ENCODE measurements around the gene ERCC3. TPM values are rescaled to one million over a fixed set of nuclear protein-coding genes. Genes with fewer than 3 reads are reported as not detected.

Gene ERCC3
- polyA plus RNA-seq = 10 to 100 TPM; 13.8 to 38.9 (median 17.9) TPM
- long read RNA-seq, donor 1 = 0 reads
- long read RNA-seq, donor 2, full-length matches to known transcripts = 5 of 5 reads
- long read RNA-seq, donor 2, partial matches to known transcripts = 0 of 5 reads
- long read RNA-seq, donor 2, other reads (novel, unspliced or antisense) = 0 of 5 reads
- long read RNA-seq, donor 3, full-length matches to known transcripts = 8 of 8 reads
- long read RNA-seq, donor 3, partial matches to known transcripts = 0 of 8 reads
- long read RNA-seq, donor 3, other reads (novel, unspliced or antisense) = 0 of 8 reads
- long read RNA-seq, donor 4 = 0 reads
- long read RNA-seq, donor 5 = 0 reads
- long read RNA-seq, donor 6, full-length matches to known transcripts = 3 of 10 reads
- long read RNA-seq, donor 6, partial matches to known transcripts = 7 of 10 reads
- long read RNA-seq, donor 6, other reads (novel, unspliced or antisense) = 0 of 10 reads
- long read RNA-seq, donor 7 = 0 reads
- long read RNA-seq, donor 8, partial matches to known transcripts = 0 of 1 reads
- long read RNA-seq, donor 8, other reads (novel, unspliced or antisense) = 0 of 1 reads
- long read RNA-seq, donor 9, full-length matches to known transcripts = 6 of 6 reads
- long read RNA-seq, donor 9, partial matches to known transcripts = 0 of 6 reads
- long read RNA-seq, donor 9, other reads (novel, unspliced or antisense) = 0 of 6 reads
- long read RNA-seq, donor 10, full-length matches to known transcripts = 12 of 17 reads
- long read RNA-seq, donor 10, partial matches to known transcripts = 5 of 17 reads
- long read RNA-seq, donor 10, other reads (novel, unspliced or antisense) = 0 of 17 reads

- DNase-seq = peak; percentile 73 to 91
- Histone ChIP-seq H3K27ac (ENCODE audit: low read depth in 1 of 3, low read length in 2 of 3) (peak within 1 kb of the TSS; percentile 35 to 78 (median 50)), H3K27me3 (ENCODE audit: control insufficient read depth in 3 of 3, insufficient read depth in 3 of 3, low read length in 3 of 3) (no peaks in the 10 kb centered on the region), H3K4me1 (ENCODE audit: control insufficient read depth in 3 of 3, insufficient read depth in 2 of 3, low read depth in 1 of 3, low read length in 2 of 3) (peaks cover 0 to 8% (median 4%) of the 10 kb centered on the region in 3 donors), H3K4me3 (ENCODE audit: low read depth in 1 of 3, low read length in 3 of 3) (peak within 1 kb of the TSS; percentile 77 to 97 (median 86)), H3K9me3 (ENCODE audit: control insufficient read depth in 2 of 2, insufficient read depth in 1 of 2, low read depth in 1 of 2, low read length in 1 of 2) (no peaks in the 10 kb centered on the region), H3K36me3 (ENCODE audit: control insufficient read depth in 3 of 3, insufficient read depth in 2 of 3, low read depth in 1 of 3, low read length in 3 of 3) (peaks cover 9 to 36% (median 9%) of the 10 kb centered on the region in 3 donors)
- WGBS, 3 donors = 0 to 1% (median 1%) methylated on average over 41 to 55 of the region's 55 CpGs
- no peak for FAIRE-seq
Measured at GRCh38 chr2:127293748-127294562, at the start of gene ERCC3. Gene ERCC3, minus strand, starts transcription at chr2:127294144. Its CDS starts 63 bp downstream, at chr2:127294081.

GRCh38 chr2:127343277-127343676 is 49.3 kb upstream of the ERCC3 start:
- Histone ChIP-seq H3K4me1 (ENCODE audit: control insufficient read depth in 3 of 3, insufficient read depth in 2 of 3, low read depth in 1 of 3, low read length in 2 of 3) (no peaks in the 10 kb centered on the region), H3K27ac (ENCODE audit: low read depth in 1 of 3, low read length in 2 of 3) (no peak overlapping the region), H3K9me3 (ENCODE audit: control insufficient read depth in 2 of 2, insufficient read depth in 1 of 2, low read depth in 1 of 2, low read length in 1 of 2) (peaks cover 0 to 4% of the 10 kb centered on the region in 2 donors), H3K36me3 (ENCODE audit: control insufficient read depth in 3 of 3, insufficient read depth in 2 of 3, low read depth in 1 of 3, low read length in 3 of 3) (peaks cover 0 to 6% (median under 1%) of the 10 kb centered on the region in 3 donors), H3K27me3 (ENCODE audit: control insufficient read depth in 3 of 3, insufficient read depth in 3 of 3, low read length in 3 of 3) (no peaks in the 10 kb centered on the region), H3K4me3 (ENCODE audit: low read depth in 1 of 3, low read length in 3 of 3) (no peak overlapping the region)
- DNase-seq = no peak
- 96 to 97% (median 97%) methylated on average over 2 of the region's 2 CpGs for WGBS, 3 donors
- FAIRE-seq = no peak

DNA sequence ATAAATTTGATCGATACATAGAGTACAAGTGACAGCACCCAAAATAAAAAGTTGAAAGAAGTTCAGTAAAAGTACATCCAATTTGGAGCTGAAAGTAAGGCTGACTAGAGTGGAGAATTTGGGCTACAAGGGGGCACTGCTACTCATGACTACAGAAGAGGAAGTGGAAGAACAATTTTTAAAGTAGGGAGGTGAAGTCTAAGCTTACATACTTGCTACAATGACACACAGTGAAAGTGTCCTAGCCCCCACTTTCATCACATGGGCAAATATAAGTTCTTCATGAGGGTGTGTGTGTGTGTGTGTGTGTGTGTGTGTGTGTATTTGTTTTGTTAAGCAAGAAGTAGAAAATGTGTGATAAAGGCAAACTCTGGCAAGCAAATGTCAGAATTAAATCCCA is 48.2 kb upstream of the ERCC3 start:
- H3K36me3 ChIP-seq (ENCODE audit: control insufficient read depth in 3 of 3, insufficient read depth in 2 of 3, low read depth in 1 of 3, low read length in 3 of 3) = peaks cover 0 to 7% (median 3%) of the 10 kb centered on the region in 3 donors
- no peak for DNase-seq
- no peaks in the 10 kb centered on the region for H3K4me1 ChIP-seq (ENCODE audit: control insufficient read depth in 3 of 3, insufficient read depth in 2 of 3, low read depth in 1 of 3, low read length in 2 of 3)
- H3K27me3 ChIP-seq (ENCODE audit: control insufficient read depth in 3 of 3, insufficient read depth in 3 of 3, low read length in 3 of 3) = no peaks in the 10 kb centered on the region
- peaks cover 0 to 4% of the 10 kb centered on the region in 2 donors for H3K9me3 ChIP-seq (ENCODE audit: control insufficient read depth in 2 of 2, insufficient read depth in 1 of 2, low read depth in 1 of 2, low read length in 1 of 2)
- H3K27ac ChIP-seq (ENCODE audit: low read depth in 1 of 3, low read length in 2 of 3) = no peak overlapping the region
- 97 to 98% (median 97%) methylated on average over 1 of the region's 1 CpG for WGBS, 3 donors
- no peak for FAIRE-seq
- H3K4me3 ChIP-seq (ENCODE audit: low read depth in 1 of 3, low read length in 3 of 3) = no peak overlapping the region

DNA sequence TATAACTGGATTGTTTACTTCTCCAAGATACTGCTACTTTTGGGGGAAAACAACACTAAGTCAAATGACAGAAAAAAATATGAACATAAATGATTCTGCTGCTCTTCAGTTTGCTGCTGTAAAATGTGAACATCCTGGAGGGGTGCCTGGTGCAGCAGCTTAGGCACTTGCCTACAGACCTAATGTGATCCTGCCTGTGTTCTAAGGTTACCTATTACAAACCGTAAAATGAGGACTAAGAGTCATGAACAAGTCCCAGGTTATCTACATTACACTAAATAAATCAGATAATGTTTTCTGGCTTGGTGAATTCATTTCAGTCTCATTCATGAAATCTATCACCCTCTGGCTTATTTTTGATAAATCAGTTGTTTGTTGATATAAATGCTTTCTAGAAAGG is 38.4 kb upstream of the ERCC3 start:
- no peaks in the 10 kb centered on the region for H3K27me3 ChIP-seq (ENCODE audit: control insufficient read depth in 3 of 3, insufficient read depth in 3 of 3, low read length in 3 of 3)
- no peaks in the 10 kb centered on the region for H3K4me1 ChIP-seq (ENCODE audit: control insufficient read depth in 3 of 3, insufficient read depth in 2 of 3, low read depth in 1 of 3, low read length in 2 of 3)
- WGBS, 3 donors = 79 to 91% (median 87%) methylated on average over 1 of the region's 1 CpG
- H3K27ac ChIP-seq (ENCODE audit: low read depth in 1 of 3, low read length in 2 of 3) = no peak overlapping the region
- DNase-seq (no peak), FAIRE-seq (no peak)
- no peak overlapping the region for H3K4me3 ChIP-seq (ENCODE audit: low read depth in 1 of 3, low read length in 3 of 3)
- no peaks in the 10 kb centered on the region for H3K9me3 ChIP-seq (ENCODE audit: control insufficient read depth in 2 of 2, insufficient read depth in 1 of 2, low read depth in 1 of 2, low read length in 1 of 2)
- peaks cover 4 to 31% (median 8%) of the 10 kb centered on the region in 3 donors for H3K36me3 ChIP-seq (ENCODE audit: control insufficient read depth in 3 of 3, insufficient read depth in 2 of 3, low read depth in 1 of 3, low read length in 3 of 3)

DNA sequence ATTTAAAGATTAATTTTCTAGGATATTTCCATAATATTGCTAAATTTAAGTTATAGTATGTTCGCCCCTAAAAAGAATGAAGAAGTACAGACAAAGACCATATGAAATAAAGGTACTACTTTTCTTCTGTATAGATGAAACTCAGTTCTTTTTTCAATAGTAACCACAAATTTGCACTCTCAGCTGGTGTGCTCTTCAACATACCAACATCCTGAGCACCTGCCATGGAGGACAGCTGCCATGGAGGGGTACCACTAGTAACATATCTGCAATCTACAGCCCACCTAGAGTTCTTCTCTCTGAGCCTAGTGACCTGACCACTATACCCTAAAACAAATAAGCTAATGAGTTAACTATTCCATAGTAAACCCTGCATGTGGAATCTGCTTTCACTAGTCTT is 36.8 kb upstream of the ERCC3 start:
- Histone ChIP-seq H3K9me3 (ENCODE audit: control insufficient read depth in 2 of 2, insufficient read depth in 1 of 2, low read depth in 1 of 2, low read length in 1 of 2) (no peaks in the 10 kb centered on the region), H3K4me1 (ENCODE audit: control insufficient read depth in 3 of 3, insufficient read depth in 2 of 3, low read depth in 1 of 3, low read length in 2 of 3) (no peaks in the 10 kb centered on the region), H3K36me3 (ENCODE audit: control insufficient read depth in 3 of 3, insufficient read depth in 2 of 3, low read depth in 1 of 3, low read length in 3 of 3) (peaks cover 2 to 27% (median 8%) of the 10 kb centered on the region in 3 donors), H3K27me3 (ENCODE audit: control insufficient read depth in 3 of 3, insufficient read depth in 3 of 3, low read length in 3 of 3) (no peaks in the 10 kb centered on the region), H3K4me3 (ENCODE audit: low read depth in 1 of 3, low read length in 3 of 3) (no peak overlapping the region), H3K27ac (ENCODE audit: low read depth in 1 of 3, low read length in 2 of 3) (no peak overlapping the region)
- FAIRE-seq = no peak
- WGBS, 3 donors = 92 to 100% (median 97%) methylated on average over 1 of the region's 1 CpG
- DNase-seq = no peak

GRCh38 chr2:127326289-127326945 is 32.5 kb upstream of the ERCC3 start:
- H3K9me3 ChIP-seq (ENCODE audit: control insufficient read depth in 2 of 2, insufficient read depth in 1 of 2, low read depth in 1 of 2, low read length in 1 of 2) = peaks cover 0 to under 1% of the 10 kb centered on the region in 2 donors
- WGBS, 3 donors = 74 to 88% (median 86%) methylated on average over 2 of the region's 2 CpGs
- no peak overlapping the region for H3K4me3 ChIP-seq (ENCODE audit: low read depth in 1 of 3, low read length in 3 of 3)
- H3K4me1 ChIP-seq (ENCODE audit: control insufficient read depth in 3 of 3, insufficient read depth in 2 of 3, low read depth in 1 of 3, low read length in 2 of 3) = no peaks in the 10 kb centered on the region
- no peak overlapping the region for H3K27ac ChIP-seq (ENCODE audit: low read depth in 1 of 3, low read length in 2 of 3)
- peaks cover 7 to 23% (median 8%) of the 10 kb centered on the region in 3 donors for H3K36me3 ChIP-seq (ENCODE audit: control insufficient read depth in 3 of 3, insufficient read depth in 2 of 3, low read depth in 1 of 3, low read length in 3 of 3)
- DNase-seq (no peak), FAIRE-seq (peak; percentile 26)
- no peaks in the 10 kb centered on the region for H3K27me3 ChIP-seq (ENCODE audit: control insufficient read depth in 3 of 3, insufficient read depth in 3 of 3, low read length in 3 of 3)

GRCh38 chr2:127324635-127325034 is 30.7 kb upstream of the ERCC3 start:
- Histone ChIP-seq H3K27ac (ENCODE audit: low read depth in 1 of 3, low read length in 2 of 3) (no peak overlapping the region), H3K36me3 (ENCODE audit: control insufficient read depth in 3 of 3, insufficient read depth in 2 of 3, low read depth in 1 of 3, low read length in 3 of 3) (peaks cover 4 to 26% (median 11%) of the 10 kb centered on the region in 3 donors), H3K4me3 (ENCODE audit: low read depth in 1 of 3, low read length in 3 of 3) (no peak overlapping the region), H3K4me1 (ENCODE audit: control insufficient read depth in 3 of 3, insufficient read depth in 2 of 3, low read depth in 1 of 3, low read length in 2 of 3) (no peaks in the 10 kb centered on the region), H3K27me3 (ENCODE audit: control insufficient read depth in 3 of 3, insufficient read depth in 3 of 3, low read length in 3 of 3) (no peaks in the 10 kb centered on the region), H3K9me3 (ENCODE audit: control insufficient read depth in 2 of 2, insufficient read depth in 1 of 2, low read depth in 1 of 2, low read length in 1 of 2) (peaks cover 0 to 10% of the 10 kb centered on the region in 2 donors)
- WGBS, 3 donors = 65 to 71% (median 66%) methylated on average over 3 of the region's 3 CpGs
- FAIRE-seq (no peak), DNase-seq (peak; percentile 41 to 58)

Measured in small intestine (tissue), 16 donors.